ENCODE results near the gene CMSS1.

GRCh38 chr3:99875581-99875928, 57.9 kb downstream of the CMSS1 start:
- no peak for TF ChIP-seq YY1 (IDR thresholded peaks at IDR 0.05; ENCODE audit: insufficient read depth, insufficient read length)
- TF ChIP-seq SUZ12 (IDR thresholded peaks at IDR 0.05; ENCODE audit: extremely low read depth, insufficient read depth, insufficient read length) = no peak
